Measurements from ENCODE around the gene KANSL1. TPM values are rescaled to one million over a fixed set of nuclear protein-coding genes. Genes with fewer than 3 reads are reported as not detected.
"Not testable (repeated sequence)": the region's sequence is repeated elsewhere in the genome, so short reads cannot be mapped to it uniquely, and the experiment has no call there.

KANSL1 gene
- total RNA-seq, 2 donors from 2014 or later = 86.5 to 102 TPM

GRCh38 chr17:46020998-46021397, 172.2 kb downstream of the KANSL1 start:
- no peaks in the 10 kb centered on the region for H3K9me3 ChIP-seq
- H3K36me3 ChIP-seq = peaks cover 2% of the 10 kb centered on the region
- no peaks in the 10 kb centered on the region for H3K4me1 ChIP-seq (ENCODE audit: control insufficient read depth in 1 of 2, low read depth in 2 of 2)
- no peaks in the 10 kb centered on the region for H3K27me3 ChIP-seq (replicated peaks; ENCODE audit: insufficient read depth)
- no peak overlapping the region for H3K4me3 ChIP-seq
- no peak for DNase-seq (ENCODE audit: low spot score)
- no peak overlapping the region for H3K27ac ChIP-seq
- ATAC-seq (ENCODE audit: insufficient number of reproducible peaks, low FRiP score, low read depth) = no peak
- no peak for TF ChIP-seq CTCF (IDR thresholded peaks at IDR 0.05)

- Histone ChIP-seq H3K4me1 (ENCODE audit: control insufficient read depth in 1 of 2, low read depth in 2 of 2) (no peaks in the 10 kb centered on the region), H3K27me3 (replicated peaks; ENCODE audit: insufficient read depth) (no peaks in the 10 kb centered on the region), H3K4me3 (no peak overlapping the region), H3K27ac (no peak overlapping the region), H3K36me3 (no peaks in the 10 kb centered on the region), H3K9me3 (no peaks in the 10 kb centered on the region)
- DNase-seq (ENCODE audit: low spot score) (no peak), ATAC-seq (ENCODE audit: insufficient number of reproducible peaks, low FRiP score, low read depth) (no peak)
- no peak for TF ChIP-seq CTCF (IDR thresholded peaks at IDR 0.05)
Measured at GRCh38 chr17:46020023-46020761, 173.0 kb downstream of the KANSL1 start.

- H3K27ac ChIP-seq; H3K9me3 ChIP-seq; ATAC-seq (ENCODE audit: insufficient number of reproducible peaks, low FRiP score, low read depth); H3K27me3 ChIP-seq (replicated peaks; ENCODE audit: insufficient read depth); H3K4me1 ChIP-seq (ENCODE audit: control insufficient read depth in 1 of 2, low read depth in 2 of 2); DNase-seq (ENCODE audit: low spot score); H3K36me3 ChIP-seq; H3K4me3 ChIP-seq: not testable (repeated sequence)
Measured at GRCh38 chr17:46019408-46019925, 173.8 kb downstream of the KANSL1 start.

GRCh38 chr17:46013502-46014165, 179.6 kb downstream of the KANSL1 start:
- Histone ChIP-seq H3K9me3 (no peaks in the 10 kb centered on the region), H3K27me3 (replicated peaks; ENCODE audit: insufficient read depth) (no peaks in the 10 kb centered on the region), H3K4me1 (ENCODE audit: control insufficient read depth in 1 of 2, low read depth in 2 of 2) (no peaks in the 10 kb centered on the region), H3K4me3 (no peak overlapping the region), H3K36me3 (no peaks in the 10 kb centered on the region), H3K27ac (no peak overlapping the region)
- ATAC-seq (ENCODE audit: insufficient number of reproducible peaks, low FRiP score, low read depth) = no peak
- no peak for DNase-seq (ENCODE audit: low spot score)
- TF ChIP-seq CTCF (IDR thresholded peaks at IDR 0.05) = no peak

- no peak for DNase-seq (ENCODE audit: low spot score)
Measured at GRCh38 chr17:46013127-46013501, 180.1 kb downstream of the KANSL1 start.

More at GRCh38 chr17:46013127-46013501, 180.1 kb downstream of the KANSL1 start:
- Histone ChIP-seq H3K4me1 (ENCODE audit: control insufficient read depth in 1 of 2, low read depth in 2 of 2) (no peaks in the 10 kb centered on the region), H3K27ac (no peak overlapping the region), H3K9me3 (no peaks in the 10 kb centered on the region), H3K4me3 (no peak overlapping the region), H3K27me3 (replicated peaks; ENCODE audit: insufficient read depth) (no peaks in the 10 kb centered on the region), H3K36me3 (no peaks in the 10 kb centered on the region)
- no peak for TF ChIP-seq CTCF (IDR thresholded peaks at IDR 0.05)
- no peak for ATAC-seq (ENCODE audit: insufficient number of reproducible peaks, low FRiP score, low read depth)

Measured in thoracic aorta (tissue), 2 donors.